ENCODE measurements around the gene ONECUT3.

The ONECUT3 gene

DNA sequence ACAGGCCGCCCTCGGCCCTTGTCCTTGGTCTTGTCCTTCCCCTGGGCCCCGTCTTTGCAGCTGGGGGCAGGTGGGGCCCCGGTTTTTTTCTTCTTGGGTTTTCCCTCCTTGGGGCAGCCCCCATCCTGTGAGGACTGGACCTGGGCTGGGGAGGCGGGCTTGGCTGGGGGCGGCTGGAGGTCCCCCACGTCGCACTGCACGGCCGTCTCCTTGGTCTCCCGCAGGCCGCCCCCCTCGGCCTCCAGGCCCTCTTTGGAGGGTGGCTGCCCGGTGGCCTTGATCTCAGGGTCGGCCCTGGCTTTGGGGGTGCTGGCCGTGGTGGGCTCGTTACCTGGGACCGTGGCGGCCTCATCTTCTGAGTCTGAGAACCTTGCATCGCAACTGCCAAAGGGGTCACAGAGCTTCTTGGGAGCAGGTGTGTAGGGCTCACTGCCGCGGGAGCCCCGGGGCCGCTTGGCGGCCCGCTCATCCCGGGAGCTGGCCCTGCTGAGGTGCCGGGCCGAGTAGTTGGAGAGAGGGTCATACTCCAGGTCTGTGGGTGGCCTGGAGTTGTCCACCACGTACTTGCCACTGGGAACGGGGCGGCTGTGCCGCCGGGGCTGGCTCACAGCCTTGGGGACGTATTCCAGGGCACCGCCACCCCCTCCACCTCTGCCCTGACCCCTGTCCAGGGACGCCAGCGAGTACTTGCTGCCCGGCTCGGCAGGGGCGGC lies 74.4 kb downstream of the ONECUT3 start:
- TF ChIP-seq, protein P1, sequence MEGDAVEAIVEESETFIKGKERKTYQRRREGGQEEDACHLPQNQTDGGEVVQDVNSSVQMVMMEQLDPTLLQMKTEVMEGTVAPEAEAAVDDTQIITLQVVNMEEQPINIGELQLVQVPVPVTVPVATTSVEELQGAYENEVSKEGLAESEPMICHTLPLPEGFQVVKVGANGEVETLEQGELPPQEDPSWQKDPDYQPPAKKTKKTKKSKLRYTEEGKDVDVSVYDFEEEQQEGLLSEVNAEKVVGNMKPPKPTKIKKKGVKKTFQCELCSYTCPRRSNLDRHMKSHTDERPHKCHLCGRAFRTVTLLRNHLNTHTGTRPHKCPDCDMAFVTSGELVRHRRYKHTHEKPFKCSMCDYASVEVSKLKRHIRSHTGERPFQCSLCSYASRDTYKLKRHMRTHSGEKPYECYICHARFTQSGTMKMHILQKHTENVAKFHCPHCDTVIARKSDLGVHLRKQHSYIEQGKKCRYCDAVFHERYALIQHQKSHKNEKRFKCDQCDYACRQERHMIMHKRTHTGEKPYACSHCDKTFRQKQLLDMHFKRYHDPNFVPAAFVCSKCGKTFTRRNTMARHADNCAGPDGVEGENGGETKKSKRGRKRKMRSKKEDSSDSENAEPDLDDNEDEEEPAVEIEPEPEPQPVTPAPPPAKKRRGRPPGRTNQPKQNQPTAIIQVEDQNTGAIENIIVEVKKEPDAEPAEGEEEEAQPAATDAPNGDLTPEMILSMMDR (conservative IDR thresholded peaks at IDR 0.05; ENCODE audit: control insufficient read depth, insufficient read depth, low read depth, low read length) = no peak
- DNase-seq (ENCODE audit: low read depth) = no peak
- H3K4me3 ChIP-seq (ENCODE audit: control insufficient read depth, low read depth, low read length) = no peak overlapping the region

DNA sequence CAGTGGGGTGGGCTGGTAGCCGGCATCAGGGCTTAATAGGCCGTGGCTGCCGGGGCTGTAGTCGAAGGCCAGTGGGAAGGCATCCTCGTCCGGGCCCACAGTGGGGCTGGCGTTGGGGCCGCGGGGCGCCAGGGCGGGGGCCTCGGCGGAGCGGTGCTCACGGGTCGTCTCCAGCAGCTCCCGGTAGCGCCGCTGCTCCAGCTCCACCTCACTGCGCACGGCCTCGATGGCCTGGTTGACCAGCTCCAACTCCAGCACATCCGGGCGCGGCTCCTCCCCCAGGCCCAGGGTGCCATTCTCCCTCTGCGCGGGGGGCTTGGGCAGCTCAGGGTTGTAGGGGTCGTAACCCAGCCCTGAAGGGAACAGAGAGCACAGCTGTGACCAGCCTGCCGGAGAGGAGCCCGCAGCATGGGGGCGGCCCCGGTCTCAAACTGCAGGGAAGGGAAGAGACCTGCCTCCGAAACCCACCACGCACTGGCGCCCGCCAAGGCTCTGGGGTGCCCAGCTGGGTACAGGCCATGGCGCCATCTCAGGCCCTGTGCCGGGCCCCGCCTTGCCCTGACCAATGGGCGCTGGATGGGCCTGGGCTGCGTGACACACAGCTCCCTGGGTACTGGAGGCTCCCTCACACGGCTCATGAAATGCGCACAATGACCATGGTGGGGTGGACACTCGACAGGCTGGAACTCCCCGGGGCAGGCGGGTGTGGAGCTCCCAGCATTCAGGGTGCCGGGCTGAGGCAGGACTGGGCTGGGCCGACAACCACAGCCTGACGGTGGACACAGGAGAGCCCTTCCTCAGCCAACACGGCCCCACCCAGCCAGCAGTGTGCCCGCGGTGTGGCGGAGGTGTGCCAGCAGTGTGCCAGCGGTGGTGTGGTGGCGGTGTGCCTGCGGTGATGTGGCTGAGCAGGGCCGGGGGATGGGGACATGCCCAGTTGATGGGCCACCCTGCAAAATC lies 75.3 kb downstream of the ONECUT3 start:
- TF ChIP-seq, protein P1 (conservative IDR thresholded peaks at IDR 0.05; ENCODE audit: control insufficient read depth, insufficient read depth, low read depth, low read length) = no peak
- no peak for DNase-seq (ENCODE audit: low read depth)
- H3K4me3 ChIP-seq (ENCODE audit: control insufficient read depth, low read depth, low read length) = no peak overlapping the region

DNA sequence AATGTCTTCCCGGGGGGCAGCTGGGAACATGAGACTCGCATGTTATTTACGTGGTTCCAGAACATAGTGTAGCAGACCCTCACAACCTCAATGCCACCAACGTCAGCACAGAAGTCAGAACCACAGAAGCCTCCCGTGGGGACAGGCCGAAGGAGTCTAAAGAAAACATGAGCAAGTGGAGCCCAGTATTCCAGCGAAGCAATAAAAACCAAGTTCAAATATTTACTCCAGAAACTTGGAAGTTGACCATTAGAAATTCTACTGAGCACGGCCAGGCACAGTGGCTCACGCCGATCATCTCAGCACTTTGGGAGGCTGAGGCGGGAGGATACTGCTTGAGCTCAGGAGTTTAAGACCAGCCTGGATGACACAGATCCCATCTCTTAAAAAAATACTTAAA lies 76.7 kb downstream of the ONECUT3 start:
- no peak overlapping the region for H3K4me3 ChIP-seq (ENCODE audit: control insufficient read depth, low read depth, low read length)
- TF ChIP-seq, protein P1 (conservative IDR thresholded peaks at IDR 0.05; ENCODE audit: control insufficient read depth, insufficient read depth, low read depth, low read length) = no peak
- DNase-seq (ENCODE audit: low read depth) = no peak

DNA sequence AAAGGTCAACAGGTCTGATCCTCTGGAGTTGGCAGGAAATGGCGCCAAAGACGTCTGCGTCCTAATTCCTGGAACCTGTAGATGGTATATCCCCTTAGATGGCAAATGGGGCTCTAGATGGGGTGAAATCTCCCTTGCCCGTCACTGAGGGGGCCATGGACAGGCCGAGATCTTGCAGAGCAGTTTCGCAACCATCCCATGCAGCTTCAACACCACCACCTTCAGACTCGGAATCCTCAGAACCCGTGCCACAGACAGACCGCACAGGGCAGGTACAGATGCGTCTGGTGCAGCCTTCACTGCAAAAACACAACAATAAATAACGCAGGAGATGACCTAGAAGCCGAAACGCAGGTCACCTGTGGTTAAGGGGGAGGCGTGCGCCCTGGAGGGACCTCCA lies 77.3 kb downstream of the ONECUT3 start:
- no peak overlapping the region for H3K4me3 ChIP-seq (ENCODE audit: control insufficient read depth, low read depth, low read length)
- TF ChIP-seq, protein P1 (conservative IDR thresholded peaks at IDR 0.05; ENCODE audit: control insufficient read depth, insufficient read depth, low read depth, low read length) = no peak
- no peak for DNase-seq (ENCODE audit: low read depth)

Measured in fibroblast of mammary gland (primary cell).